Measurements from ENCODE around the gene VOPP1. TPM values are rescaled to one million over a fixed set of nuclear protein-coding genes. Genes with fewer than 3 reads are reported as not detected.

Gene VOPP1
- total and polyA plus RNA-seq, 2 donors (not counting 3 experiments of a cell fraction or from before 2014, with no cell fraction given) = 85.6 to 154 TPM

DNA sequence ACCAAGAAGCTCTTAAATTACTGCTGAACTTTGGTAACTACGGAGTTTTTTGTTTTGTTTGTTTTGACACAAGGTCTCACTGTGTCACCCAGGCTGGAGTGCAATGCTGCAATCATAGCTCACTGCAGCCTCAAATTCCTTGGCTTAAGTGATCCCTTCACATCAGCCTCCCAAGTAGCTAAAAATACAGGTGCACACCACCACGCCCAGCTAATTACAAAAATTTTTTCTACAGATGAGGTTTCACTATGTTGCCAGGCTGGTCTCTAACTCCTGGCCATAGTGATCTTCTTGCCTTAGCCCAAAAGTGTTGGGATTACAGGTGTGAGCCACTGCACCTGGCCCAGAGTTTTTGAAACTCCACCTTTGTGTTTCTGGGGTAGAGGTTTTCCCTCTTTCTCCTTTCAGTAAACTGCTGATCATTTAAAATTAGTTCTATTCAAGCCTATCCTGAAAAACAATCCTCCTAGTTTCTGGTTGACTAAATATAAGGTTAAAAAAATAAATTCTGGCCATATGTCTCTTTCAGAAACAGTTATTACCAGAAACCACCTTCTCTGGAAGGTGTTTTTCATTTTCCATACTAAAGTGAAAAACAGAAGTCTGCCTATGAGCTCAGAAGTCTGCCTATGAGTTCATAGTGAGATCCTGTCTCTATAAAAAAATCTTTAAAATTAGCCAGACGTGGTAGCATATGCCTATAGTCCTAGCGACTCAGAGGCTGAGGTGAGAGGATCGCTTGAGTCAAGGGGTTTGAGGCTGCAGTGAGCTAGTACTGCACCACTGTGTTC lies 63.9 kb downstream of the VOPP1 start:
- Histone ChIP-seq H3K4me3 (replicated peaks in 1 of 3; ENCODE audit: insufficient read depth in 1 of 3, low read depth in 1 of 3, low read length in 3 of 3) (no peak overlapping the region), H3K4me1 (ENCODE audit: control insufficient read depth, extremely low read depth, insufficient read depth, low read length) (peaks cover 7% of the 10 kb centered on the region), H3K27ac (ENCODE audit: insufficient read depth, low read depth, low read length) (no peak overlapping the region), H3K27me3 (ENCODE audit: control insufficient read depth in 2 of 2, insufficient read depth in 2 of 2, low read length in 2 of 2) (no peaks in the 10 kb centered on the region), H3K9ac (replicated peaks; ENCODE audit: extremely low read depth, insufficient read depth, low read length) (no peak overlapping the region), H4K20me1 (replicated peaks; ENCODE audit: control insufficient read depth, extremely low read depth, insufficient read depth, low read length) (no peaks in the 10 kb centered on the region), H3K79me2 (ENCODE audit: control insufficient read depth, insufficient read depth, low read length) (peaks cover 34% of the 10 kb centered on the region), H3K4me2 (ENCODE audit: insufficient read depth, low read length) (no peak overlapping the region), H2AFZ (ENCODE audit: low read depth, low read length) (no peak overlapping the region), H3K9me3 (replicated peaks; ENCODE audit: control insufficient read depth, insufficient read depth, low read length) (no peaks in the 10 kb centered on the region), H3K36me3 (ENCODE audit: control insufficient read depth in 2 of 2, extremely low read depth in 1 of 2, insufficient read depth in 2 of 2, low read length in 2 of 2) (peaks cover 2 to 8% of the 10 kb centered on the region in 2 experiments), H3K9me1 (replicated peaks; ENCODE audit: control insufficient read depth, extremely low read depth, insufficient read depth, low read length) (no peaks in the 10 kb centered on the region)
- dilution Hi-C loops (cut with MboI; ENCODE audit: extremely low pct_ligation_motif_present, low sequenced_read_pairs) = no loop called here
- DNase-seq (ENCODE audit: low read depth, low spot score) (no peak), FAIRE-seq (no peak)
- intact Hi-C loops (cut with micrococcal nuclease) = no loop called here
- BruUV-seq (replicated peaks) = no TSS peak
- CTCF ChIA-PET = interaction anchor here (1.2 to 1.9 kb wide), 3 partner anchors 16 to 25 kb away, joined by 3 to 6 read pairs (median 5); no protein-coding TSS in a partner anchor
- no peak for TF ChIP-seq MAX (IDR thresholded peaks at IDR 0.05; ENCODE audit: insufficient read depth, insufficient read length)
- no peak for TF ChIP-seq POLR2A (IDR thresholded peaks at IDR 0.05; ENCODE audit: low read depth, low read length)
- no peak for TF ChIP-seq GATA2 (IDR thresholded peaks at IDR 0.05; ENCODE audit: insufficient read depth, insufficient read length, low read depth, low read length)
- no peak for TF ChIP-seq MYC (IDR thresholded peaks at IDR 0.05; ENCODE audit: low read depth, low read length)
- TF ChIP-seq CTCF (IDR thresholded peaks at IDR 0.05; ENCODE audit: extremely low read depth in 1 of 2, insufficient read depth in 1 of 2, low read depth in 1 of 2, low read length in 2 of 2) = no peak
- TF ChIP-seq POLR2AphosphoS5 (IDR thresholded peaks at IDR 0.05; ENCODE audit: insufficient read depth, low read depth, low read length) = no peak
- no peak for TF ChIP-seq EZH2 (IDR thresholded peaks at IDR 0.05; ENCODE audit: borderline replicate concordance, low read depth, low read length, severe bottlenecking)
- TF ChIP-seq JUN (IDR thresholded peaks at IDR 0.05; ENCODE audit: borderline replicate concordance, insufficient read depth, insufficient read length, low read depth) = no peak
- no peak for TF ChIP-seq FOS (IDR thresholded peaks at IDR 0.05; ENCODE audit: borderline replicate concordance, insufficient read depth, low read length)
- POLR2A ChIA-PET = no interaction called here
